PC-3 (cell line): Measurements from ENCODE around the gene APCDD1. TPM values are rescaled to one million over a fixed set of nuclear protein-coding genes. Genes with fewer than 3 reads are reported as not detected.

Source experiments
- ATAC-seq: fragments of 200-7000 bp; cut with Tn5 transposase; 2 replicates; pipeline ENCODE4 v1.9.1; 2020; ENCODE audit warnings: mild to moderate bottlenecking, moderate library complexity
- BruUV-seq: library from RNA; stranded (reverse); fragments of 400-500 nt; replicated peaks from 2 replicates; lab custom pipeline; 2021; lab: Mats Ljungman, UMichigan
- CTCF ChIA-PET: fragments of 300-600 bp; sonication (Branson Sonifier 250); formaldehyde crosslinking; loops from one replicate; lab custom pipeline; 2022; ENCODE audit warnings: antibody characterized with exemption; lab: Charles Lee
- POLR2A ChIA-PET: fragments of 300-600 bp; sonication (Branson Sonifier 250); formaldehyde crosslinking; loops from one replicate; lab custom pipeline; 2022; ENCODE audit warnings: antibody characterized with exemption; ENCODE audit not compliant: unreplicated experiment; lab: Charles Lee
- DNase-seq: peaks from one replicate; pipeline ENCODE4 v3.0.0-alpha.2; 2015
- H2AFZ ChIP-seq: fragments of 300-600 bp; sonication (generic); 2 replicates; pipeline ENCODE4 v1.6.0; 2016; ENCODE audit warnings: antibody characterized with exemption, low read length
- H3F3A ChIP-seq: fragments of 300-600 bp; sonication (generic); one replicate; pipeline ENCODE4 v1.6.0; 2017; ENCODE audit warnings: antibody characterized with exemption, low read length, control low read depth, mild to moderate bottlenecking; ENCODE audit not compliant: unreplicated experiment
- H3K27ac ChIP-seq: fragments of 300-600 bp; sonication (generic); 2 replicates; pipeline ENCODE4 v1.5.1; 2016; ENCODE audit warnings: mild to moderate bottlenecking, low read length
- H3K27me3 ChIP-seq: fragments of 300-600 bp; sonication (generic); 2 replicates; pipeline ENCODE4 v1.6.1; 2016; ENCODE audit warnings: low read length, mixed read lengths
- H3K36me3 ChIP-seq: fragments of 300-600 bp; sonication (generic); 2 replicates; pipeline ENCODE4 v1.6.1; 2016; ENCODE audit warnings: low read depth, mixed run types, low read length, mixed read lengths
- H3K4me1 ChIP-seq: fragments of 300-600 bp; sonication (generic); 2 replicates; pipeline ENCODE4 v1.5.1; 2016; ENCODE audit warnings: low read length; ENCODE audit not compliant: insufficient read depth
- H3K4me2 ChIP-seq: fragments of 300-600 bp; sonication (generic); 2 replicates; pipeline ENCODE4 v1.6.0; 2016; ENCODE audit warnings: low read length
- H3K4me3 ChIP-seq: fragments of 300-600 bp; sonication (generic); 2 replicates; pipeline ENCODE4 v1.5.1; 2016; ENCODE audit warnings: mild to moderate bottlenecking, low read length, mixed read lengths
- H3K79me2 ChIP-seq: fragments of 300-600 bp; sonication (generic); 2 replicates; pipeline ENCODE4 v1.6.1; 2017; ENCODE audit warnings: low read length, mixed read lengths
- H3K9ac ChIP-seq: fragments of 300-600 bp; sonication (generic); 2 replicates; pipeline ENCODE4 v1.6.0; 2016; ENCODE audit warnings: mild to moderate bottlenecking, low read length
- H3K9me2 ChIP-seq: fragments of 300-600 bp; sonication (generic); replicated peaks from 2 replicates; pipeline ENCODE4 v1.6.1; 2016; ENCODE audit warnings: mixed run types, low read length, mixed read lengths
- H3K9me3 ChIP-seq: fragments of 300-600 bp; sonication (generic); 2 replicates; pipeline ENCODE4 v1.6.1; 2016; ENCODE audit warnings: low read length, mixed read lengths
- H4K20me1 ChIP-seq: fragments of 300-600 bp; sonication (generic); 2 replicates; pipeline ENCODE4 v1.6.1; 2016; ENCODE audit warnings: low read length, mixed read lengths
- EZH2 ChIP-seq: fragments of 300-600 bp; sonication (generic); IDR thresholded peaks from one replicate; pipeline ENCODE4 v1.6.1; 2017; ENCODE audit warnings: antibody characterized with exemption, mild to moderate bottlenecking, low read length; ENCODE audit not compliant: unreplicated experiment
- EZH2phosphoT487 ChIP-seq: fragments of 300-600 bp; sonication (generic); IDR thresholded peaks from 2 replicates; pipeline ENCODE4 v1.6.1; 2018; ENCODE audit warnings: mild to moderate bottlenecking, antibody characterized with exemption, low read length, borderline replicate concordance
- intact Hi-C: fragments of 100-400 bp; cut with micrococcal nuclease; formaldehyde crosslinking; loops from 2 replicates; pipeline ENCODE4 v1.9.0; 2023
- total RNA-seq: library from RNA; depleted of rRNA; stranded (reverse); fragments of >200 nt; gene quantifications from 2 replicates; pipeline ENCODE4 v1.2.3, GENCODE V29; 2014
- TF ChIP-seq, protein P1 (sequence below): fragments of 300-600 bp; sonication (generic); conservative IDR thresholded peaks from 2 replicates; pipeline ENCODE4 v1.5.1; 2017; ENCODE audit warnings: antibody characterized with exemption, low read depth, mild to moderate bottlenecking, low read length

Gene APCDD1
- total RNA-seq, 1 experiment from 2014 or later, result not detected

GRCh38 chr18:10470429-10470828 lies 16.0 kb downstream of the APCDD1 start:
- no peaks in the 10 kb centered on the region for H3K9me3 ChIP-seq
- H2AFZ ChIP-seq, result no peak overlapping the region
- POLR2A ChIA-PET, result no interaction called here
- no peaks in the 10 kb centered on the region for H3K4me1 ChIP-seq
- ATAC-seq, result no peak
- no peak overlapping the region for H3K4me3 ChIP-seq
- CTCF ChIA-PET, result no interaction called here
- intact Hi-C loops, result no loop called here
- peaks cover 97% of the 10 kb centered on the region for H3K27me3 ChIP-seq
- H3K9ac ChIP-seq, result no peak overlapping the region
- H3K36me3 ChIP-seq, result no peaks in the 10 kb centered on the region
- no peaks in the 10 kb centered on the region for H3K9me2 ChIP-seq
- no TSS peak for BruUV-seq
- H3F3A ChIP-seq, result no peaks in the 10 kb centered on the region
- TF ChIP-seq, protein P1, sequence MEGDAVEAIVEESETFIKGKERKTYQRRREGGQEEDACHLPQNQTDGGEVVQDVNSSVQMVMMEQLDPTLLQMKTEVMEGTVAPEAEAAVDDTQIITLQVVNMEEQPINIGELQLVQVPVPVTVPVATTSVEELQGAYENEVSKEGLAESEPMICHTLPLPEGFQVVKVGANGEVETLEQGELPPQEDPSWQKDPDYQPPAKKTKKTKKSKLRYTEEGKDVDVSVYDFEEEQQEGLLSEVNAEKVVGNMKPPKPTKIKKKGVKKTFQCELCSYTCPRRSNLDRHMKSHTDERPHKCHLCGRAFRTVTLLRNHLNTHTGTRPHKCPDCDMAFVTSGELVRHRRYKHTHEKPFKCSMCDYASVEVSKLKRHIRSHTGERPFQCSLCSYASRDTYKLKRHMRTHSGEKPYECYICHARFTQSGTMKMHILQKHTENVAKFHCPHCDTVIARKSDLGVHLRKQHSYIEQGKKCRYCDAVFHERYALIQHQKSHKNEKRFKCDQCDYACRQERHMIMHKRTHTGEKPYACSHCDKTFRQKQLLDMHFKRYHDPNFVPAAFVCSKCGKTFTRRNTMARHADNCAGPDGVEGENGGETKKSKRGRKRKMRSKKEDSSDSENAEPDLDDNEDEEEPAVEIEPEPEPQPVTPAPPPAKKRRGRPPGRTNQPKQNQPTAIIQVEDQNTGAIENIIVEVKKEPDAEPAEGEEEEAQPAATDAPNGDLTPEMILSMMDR, result no peak
- TF ChIP-seq EZH2, result no peak
- no peak for TF ChIP-seq EZH2phosphoT487
- no peak overlapping the region for H3K27ac ChIP-seq
- no peak for DNase-seq
- H3K79me2 ChIP-seq, result no peaks in the 10 kb centered on the region
- H3K4me2 ChIP-seq, result no peak overlapping the region
- H4K20me1 ChIP-seq, result no peaks in the 10 kb centered on the region

DNA sequence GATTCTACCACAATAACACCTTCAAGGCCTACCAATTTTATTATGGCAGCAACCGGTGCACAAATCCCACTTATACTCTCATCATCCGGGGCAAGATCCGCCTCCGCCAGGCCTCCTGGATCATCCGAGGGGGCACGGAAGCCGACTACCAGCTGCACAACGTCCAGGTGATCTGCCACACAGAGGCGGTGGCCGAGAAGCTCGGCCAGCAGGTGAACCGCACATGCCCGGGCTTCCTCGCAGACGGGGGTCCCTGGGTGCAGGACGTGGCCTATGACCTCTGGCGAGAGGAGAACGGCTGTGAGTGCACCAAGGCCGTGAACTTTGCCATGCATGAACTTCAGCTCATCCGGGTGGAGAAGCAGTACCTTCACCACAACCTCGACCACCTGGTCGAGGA lies 17.1 kb downstream of the APCDD1 start:
- ChIA-PET POLR2A (no interaction called here), CTCF (no interaction called here)
- no peak overlapping the region for H3K4me3 ChIP-seq
- no peak overlapping the region for H3K27ac ChIP-seq
- peaks cover 97% of the 10 kb centered on the region for H3K27me3 ChIP-seq
- H3K9me2 ChIP-seq, result no peaks in the 10 kb centered on the region
- H3K4me1 ChIP-seq, result no peaks in the 10 kb centered on the region
- no peak overlapping the region for H2AFZ ChIP-seq
- TF ChIP-seq EZH2phosphoT487 (no peak), EZH2 (no peak)
- TF ChIP-seq, protein P1, result no peak
- no peaks in the 10 kb centered on the region for H4K20me1 ChIP-seq
- no peaks in the 10 kb centered on the region for H3K9me3 ChIP-seq
- no peaks in the 10 kb centered on the region for H3K79me2 ChIP-seq
- BruUV-seq, result no TSS peak
- ATAC-seq (no peak), DNase-seq (no peak)
- no peaks in the 10 kb centered on the region for H3F3A ChIP-seq
- H3K4me2 ChIP-seq, result no peak overlapping the region
- H3K9ac ChIP-seq, result no peak overlapping the region
- no peaks in the 10 kb centered on the region for H3K36me3 ChIP-seq
- intact Hi-C loops, result no loop called here

- Histone ChIP-seq H3K9me3 (no peaks in the 10 kb centered on the region), H3K9me2 (no peaks in the 10 kb centered on the region), H3F3A (no peaks in the 10 kb centered on the region), H3K27ac (no peak overlapping the region), H3K79me2 (no peaks in the 10 kb centered on the region), H3K4me1 (no peaks in the 10 kb centered on the region), H3K36me3 (no peaks in the 10 kb centered on the region), H4K20me1 (no peaks in the 10 kb centered on the region), H3K9ac (no peak overlapping the region), H3K4me2 (no peak overlapping the region), H2AFZ (no peak overlapping the region), H3K4me3 (no peak overlapping the region), H3K27me3 (peaks cover 96% of the 10 kb centered on the region)
- no TSS peak for BruUV-seq
- CTCF ChIA-PET, result no interaction called here
- intact Hi-C loops, result no loop called here
- DNase-seq, result no peak
- POLR2A ChIA-PET, result no interaction called here
- TF ChIP-seq EZH2phosphoT487 (no peak), EZH2 (no peak)
- TF ChIP-seq, protein P1, result no peak
- no peak for ATAC-seq
Observed at GRCh38 chr18:10473132-10473531, 18.7 kb downstream of the APCDD1 start.
